ENCODE results near the gene NDFIP1.

The NDFIP1 gene

GRCh38 chr5:142192286-142193113 is 83.9 kb downstream of the NDFIP1 start:
- DNase-seq = no peak

- no peak for DNase-seq
Observed at GRCh38 chr5:142193114-142193428, 84.5 kb downstream of the NDFIP1 start.

- DNase-seq = no peak
Observed at GRCh38 chr5:142197098-142197497, 88.5 kb downstream of the NDFIP1 start.

- no peak for DNase-seq
Observed at GRCh38 chr5:142197781-142198180, 89.2 kb downstream of the NDFIP1 start.

GRCh38 chr5:142199388-142199787 is 90.8 kb downstream of the NDFIP1 start:
- no peak for DNase-seq

- no peak for DNase-seq
Observed at GRCh38 chr5:142200387-142200786, 91.8 kb downstream of the NDFIP1 start.

- no peak for DNase-seq
Observed at GRCh38 chr5:142201471-142201887, 92.9 kb downstream of the NDFIP1 start.

GRCh38 chr5:142202282-142202681 is 93.7 kb downstream of the NDFIP1 start:
- no peak for DNase-seq
